Measurements from ENCODE around the gene DEFB123. TPM values are rescaled to one million over a fixed set of nuclear protein-coding genes. Genes with fewer than 3 reads are reported as not detected.
"Not testable (repeated sequence)": the region's sequence is repeated elsewhere in the genome, so short reads cannot be mapped to it uniquely, and the experiment has no call there.

The DEFB123 gene
- total RNA-seq, 6 experiments from 2014 or later: not detected

- Histone ChIP-seq H3K27ac (no peak overlapping the region), H3K9me3 (no peaks in the 10 kb centered on the region), H3K4me3 (no peak overlapping the region), H3K36me3 (no peaks in the 10 kb centered on the region), H3K4me1 (no peaks in the 10 kb centered on the region), H3K27me3 (no peaks in the 10 kb centered on the region)
- DNase-seq: no peak
- intact Hi-C loops (cut with DNase I): no loop called here
- WGBS (ENCODE audit: insufficient coverage, low coverage, low lambda C conversion rate, missing lambda C conversion rate): 24% methylated on average over 1 of the region's 1 CpG
- TF ChIP-seq, protein P1, sequence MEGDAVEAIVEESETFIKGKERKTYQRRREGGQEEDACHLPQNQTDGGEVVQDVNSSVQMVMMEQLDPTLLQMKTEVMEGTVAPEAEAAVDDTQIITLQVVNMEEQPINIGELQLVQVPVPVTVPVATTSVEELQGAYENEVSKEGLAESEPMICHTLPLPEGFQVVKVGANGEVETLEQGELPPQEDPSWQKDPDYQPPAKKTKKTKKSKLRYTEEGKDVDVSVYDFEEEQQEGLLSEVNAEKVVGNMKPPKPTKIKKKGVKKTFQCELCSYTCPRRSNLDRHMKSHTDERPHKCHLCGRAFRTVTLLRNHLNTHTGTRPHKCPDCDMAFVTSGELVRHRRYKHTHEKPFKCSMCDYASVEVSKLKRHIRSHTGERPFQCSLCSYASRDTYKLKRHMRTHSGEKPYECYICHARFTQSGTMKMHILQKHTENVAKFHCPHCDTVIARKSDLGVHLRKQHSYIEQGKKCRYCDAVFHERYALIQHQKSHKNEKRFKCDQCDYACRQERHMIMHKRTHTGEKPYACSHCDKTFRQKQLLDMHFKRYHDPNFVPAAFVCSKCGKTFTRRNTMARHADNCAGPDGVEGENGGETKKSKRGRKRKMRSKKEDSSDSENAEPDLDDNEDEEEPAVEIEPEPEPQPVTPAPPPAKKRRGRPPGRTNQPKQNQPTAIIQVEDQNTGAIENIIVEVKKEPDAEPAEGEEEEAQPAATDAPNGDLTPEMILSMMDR (IDR thresholded peaks at IDR 0.05): no peak
- no peak for TF ChIP-seq POLR2A (IDR thresholded peaks at IDR 0.05)
- ATAC-seq: no peak
Observed at GRCh38 chr20:31410011-31410410, 30.4 kb upstream of the DEFB123 start.

- Histone ChIP-seq H3K9me3 (no peaks in the 10 kb centered on the region), H3K27ac (no peak overlapping the region), H3K4me1 (no peaks in the 10 kb centered on the region), H3K27me3 (no peaks in the 10 kb centered on the region), H3K4me3 (no peak overlapping the region), H3K36me3 (no peaks in the 10 kb centered on the region)
- DNase-seq (no peak), ATAC-seq (no peak)
- WGBS (ENCODE audit: insufficient coverage, low coverage, low lambda C conversion rate, missing lambda C conversion rate): 45% methylated on average over 6 of the region's 6 CpGs
- intact Hi-C loops (cut with DNase I): no loop called here
- TF ChIP-seq POLR2A (IDR thresholded peaks at IDR 0.05): no peak
- TF ChIP-seq, protein P1 (IDR thresholded peaks at IDR 0.05): no peak
Observed at GRCh38 chr20:31414381-31414780, 26.1 kb upstream of the DEFB123 start.

- TF ChIP-seq POLR2A (IDR thresholded peaks at IDR 0.05): no peak
- TF ChIP-seq, protein P1 (IDR thresholded peaks at IDR 0.05): no peak
- no peak overlapping the region for H3K4me3 ChIP-seq
- WGBS (ENCODE audit: insufficient coverage, low coverage, low lambda C conversion rate, missing lambda C conversion rate): 71% methylated on average over 2 of the region's 2 CpGs
- no peaks in the 10 kb centered on the region for H3K36me3 ChIP-seq
- intact Hi-C loops (cut with DNase I): no loop called here
- no peaks in the 10 kb centered on the region for H3K4me1 ChIP-seq
- ATAC-seq (no peak), DNase-seq (no peak)
- H3K9me3 ChIP-seq: no peaks in the 10 kb centered on the region
- no peak overlapping the region for H3K27ac ChIP-seq
- H3K27me3 ChIP-seq: no peaks in the 10 kb centered on the region
Observed at GRCh38 chr20:31415653-31416052, 24.8 kb upstream of the DEFB123 start.

GRCh38 chr20:31418307-31418706, 22.1 kb upstream of the DEFB123 start:
- Histone ChIP-seq H3K4me1 (no peaks in the 10 kb centered on the region), H3K27me3 (no peaks in the 10 kb centered on the region), H3K9me3 (no peaks in the 10 kb centered on the region), H3K4me3 (no peak overlapping the region), H3K36me3 (no peaks in the 10 kb centered on the region), H3K27ac (no peak overlapping the region)
- 61% methylated on average over 5 of the region's 7 CpGs for WGBS (ENCODE audit: insufficient coverage, low coverage, low lambda C conversion rate, missing lambda C conversion rate)
- no peak for ATAC-seq
- no peak for DNase-seq
- no peak for TF ChIP-seq POLR2A (IDR thresholded peaks at IDR 0.05)
- TF ChIP-seq, protein P1 (IDR thresholded peaks at IDR 0.05): no peak
- intact Hi-C loops (cut with DNase I): no loop called here

GRCh38 chr20:31425797-31426196, 14.6 kb upstream of the DEFB123 start:
- TF ChIP-seq POLR2A (IDR thresholded peaks at IDR 0.05): no peak
- TF ChIP-seq, protein P1 (IDR thresholded peaks at IDR 0.05): no peak
- H3K27me3 ChIP-seq: no peaks in the 10 kb centered on the region
- no peaks in the 10 kb centered on the region for H3K9me3 ChIP-seq
- ATAC-seq (no peak), DNase-seq (no peak)
- no peak overlapping the region for H3K27ac ChIP-seq
- intact Hi-C loops (cut with DNase I): no loop called here
- H3K4me3 ChIP-seq: no peak overlapping the region
- H3K36me3 ChIP-seq: no peaks in the 10 kb centered on the region
- H3K4me1 ChIP-seq: no peaks in the 10 kb centered on the region

- H3K4me3 ChIP-seq; H3K27ac ChIP-seq; ATAC-seq; H3K9me3 ChIP-seq; intact Hi-C loops (cut with DNase I); DNase-seq; H3K4me1 ChIP-seq; H3K36me3 ChIP-seq; H3K27me3 ChIP-seq: not testable (repeated sequence)
- no CpG with 5 or more reads among the region's 48 CpGs for WGBS (ENCODE audit: insufficient coverage, low coverage, low lambda C conversion rate, missing lambda C conversion rate)
Observed at GRCh38 chr20:31426891-31427551, 13.4 kb upstream of the DEFB123 start.

- H3K27me3 ChIP-seq; ATAC-seq; H3K9me3 ChIP-seq; H3K4me3 ChIP-seq; H3K36me3 ChIP-seq; H3K4me1 ChIP-seq; H3K27ac ChIP-seq; intact Hi-C loops (cut with DNase I); DNase-seq: not testable (repeated sequence)
- WGBS (ENCODE audit: insufficient coverage, low coverage, low lambda C conversion rate, missing lambda C conversion rate): 91% methylated on average over 4 of the region's 31 CpGs
Observed at GRCh38 chr20:31427576-31427975, 12.9 kb upstream of the DEFB123 start.
